HG02884 (cell line): ENCODE results near the gene CCRL2.
"Not testable (repeated sequence)": the region's sequence is repeated elsewhere in the genome, so short reads cannot be mapped to it uniquely, and the experiment has no call there.

Experiments used
- ATAC-seq: cut with Tn5 transposase; IDR thresholded peaks from one replicate; pipeline ENCODE4 v1.9.1; 2021; ENCODE audit warnings: mild to moderate bottlenecking, moderate library complexity; ENCODE audit not compliant: unreplicated experiment

Gene CCRL2

DNA sequence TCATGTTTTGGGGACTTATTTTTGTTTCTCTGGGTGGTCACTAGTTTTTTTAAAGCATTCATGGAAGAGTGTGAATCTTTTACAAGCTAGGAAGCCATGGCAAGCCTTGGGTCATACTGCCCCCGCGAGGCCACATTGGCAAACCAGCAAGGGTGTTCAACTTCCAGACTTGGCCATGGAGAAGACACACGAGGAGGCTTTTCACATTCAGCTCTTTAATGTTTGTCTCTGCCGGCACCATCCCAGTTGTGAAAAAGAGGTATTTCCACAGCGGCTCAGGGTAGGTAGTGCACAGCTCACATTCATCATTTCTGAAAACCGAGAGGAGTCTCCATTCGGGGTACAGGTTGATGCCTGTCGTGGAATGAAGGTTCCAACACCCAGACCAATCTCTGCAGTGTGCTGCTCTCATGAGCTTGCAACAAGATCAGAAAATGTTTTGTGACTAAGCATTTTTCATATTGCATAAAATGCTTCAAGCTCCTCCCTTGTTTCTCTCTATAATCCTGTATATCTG is 28.6 kb upstream of the CCRL2 start:
- ATAC-seq, result no peak

DNA sequence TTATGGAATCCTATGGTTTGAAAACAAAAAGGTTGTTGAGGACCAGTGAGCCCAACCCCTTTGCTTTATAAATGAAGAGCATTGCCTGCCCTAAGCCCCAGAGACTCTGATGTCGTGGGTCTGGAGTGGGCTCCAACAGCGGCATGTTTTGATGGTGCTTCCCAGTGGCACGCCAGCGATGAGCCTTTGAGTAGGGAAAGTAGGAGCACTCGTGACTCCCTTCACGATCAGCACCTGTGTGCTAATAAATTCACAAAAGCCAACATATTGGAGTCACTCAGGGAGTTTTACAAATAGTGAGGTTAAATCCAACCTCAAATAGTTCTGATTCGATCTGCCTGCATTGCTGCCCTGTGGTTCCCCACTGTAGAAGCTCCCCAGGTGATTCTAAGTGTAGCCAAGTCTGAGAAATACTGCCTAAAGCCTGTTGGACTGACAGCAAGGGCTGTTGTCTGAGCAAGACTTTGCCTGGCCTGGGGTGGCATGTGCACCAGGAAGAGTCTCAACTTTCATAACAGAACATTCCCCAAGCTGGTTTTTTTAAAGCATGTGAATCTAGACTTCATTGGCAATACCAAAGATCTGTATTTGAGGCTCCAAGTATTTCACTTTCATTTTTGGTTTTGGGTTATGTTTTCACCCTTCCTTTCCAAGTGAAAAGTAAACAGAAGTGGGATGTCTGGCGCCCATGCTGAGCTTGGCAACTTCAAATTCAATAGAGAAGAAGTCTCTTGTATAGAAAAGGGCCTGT is 26.4 kb upstream of the CCRL2 start:
- ATAC-seq, result no peak

- ATAC-seq, result no peak
Measured at GRCh38 chr3:46381625-46382024, 25.4 kb upstream of the CCRL2 start.

DNA sequence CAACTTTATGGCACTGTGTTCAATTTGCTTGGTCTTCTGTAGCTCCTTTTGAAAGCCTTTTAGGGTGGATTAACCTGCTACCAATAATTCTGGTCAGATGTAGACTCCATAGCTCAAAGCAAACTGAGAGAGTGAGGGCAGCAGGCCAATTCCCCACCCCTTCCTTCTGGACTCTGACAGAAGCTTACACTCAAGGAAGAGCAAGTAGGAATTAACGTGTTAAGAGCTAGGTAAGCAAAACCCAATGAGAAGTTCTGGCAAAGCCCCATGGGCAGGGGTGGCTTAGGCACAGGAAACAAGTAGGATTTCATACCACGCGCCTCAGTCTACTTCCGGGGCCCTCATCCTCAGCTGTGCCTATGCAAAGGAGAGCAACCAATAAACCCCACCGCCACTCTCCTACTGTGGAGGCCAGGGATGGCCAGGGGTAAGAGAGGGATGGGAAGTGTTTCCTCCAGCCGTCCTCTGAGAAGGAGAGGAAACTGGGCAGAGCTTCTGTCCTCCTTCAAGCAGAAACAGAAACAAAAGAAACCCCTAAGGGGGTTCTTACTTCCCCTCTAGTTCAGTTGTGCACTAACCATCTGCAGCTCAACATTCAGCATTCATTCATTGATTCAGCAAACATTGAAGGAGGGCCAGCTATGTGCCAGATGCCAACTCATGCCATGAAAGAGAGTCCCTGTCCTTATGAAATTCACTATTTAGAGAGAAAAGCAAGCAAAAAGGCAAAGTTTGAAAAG is 23.7 kb upstream of the CCRL2 start:
- no peak for ATAC-seq

DNA sequence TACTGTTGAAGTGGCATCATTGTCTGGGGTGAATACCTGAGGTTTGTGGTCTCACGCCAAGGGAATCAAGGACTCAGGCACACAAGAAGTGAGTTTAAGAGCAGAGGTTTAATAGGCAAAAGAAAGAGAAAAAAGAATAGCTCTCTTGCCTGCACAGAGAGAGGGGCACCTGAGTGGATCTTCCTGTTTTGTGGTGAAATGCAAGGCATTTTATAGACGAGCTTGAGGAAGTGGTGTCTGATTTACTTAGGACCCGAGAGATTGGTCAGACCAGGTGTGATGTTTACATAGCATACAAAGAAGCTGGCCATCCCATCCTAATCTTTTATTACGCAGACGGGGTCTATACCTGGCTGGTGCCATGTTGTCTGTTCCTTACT is 23.1 kb upstream of the CCRL2 start:
- ATAC-seq, result no peak

DNA sequence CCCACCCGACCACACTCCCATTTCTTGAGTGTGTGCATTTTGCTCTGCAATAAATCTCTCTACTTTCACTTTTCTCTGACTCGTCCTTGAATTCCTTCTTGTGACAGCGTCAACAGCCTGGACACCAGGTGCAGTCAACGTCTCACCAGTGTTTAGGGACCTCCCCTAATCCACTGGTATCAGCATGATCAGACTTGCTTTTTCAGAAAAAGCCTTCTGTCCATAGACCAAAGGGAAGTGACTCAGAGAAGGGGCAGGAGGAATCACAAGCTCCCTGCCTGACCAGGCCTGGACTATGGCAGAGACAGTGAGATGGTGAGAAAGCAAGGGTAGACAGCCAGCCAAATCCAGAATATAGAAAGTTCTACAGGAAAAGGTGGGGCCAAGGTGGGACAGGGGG is 20.9 kb upstream of the CCRL2 start:
- no peak for ATAC-seq

GRCh38 chr3:46388847-46389246 is 18.2 kb upstream of the CCRL2 start:
- ATAC-seq, result not testable (repeated sequence)

DNA sequence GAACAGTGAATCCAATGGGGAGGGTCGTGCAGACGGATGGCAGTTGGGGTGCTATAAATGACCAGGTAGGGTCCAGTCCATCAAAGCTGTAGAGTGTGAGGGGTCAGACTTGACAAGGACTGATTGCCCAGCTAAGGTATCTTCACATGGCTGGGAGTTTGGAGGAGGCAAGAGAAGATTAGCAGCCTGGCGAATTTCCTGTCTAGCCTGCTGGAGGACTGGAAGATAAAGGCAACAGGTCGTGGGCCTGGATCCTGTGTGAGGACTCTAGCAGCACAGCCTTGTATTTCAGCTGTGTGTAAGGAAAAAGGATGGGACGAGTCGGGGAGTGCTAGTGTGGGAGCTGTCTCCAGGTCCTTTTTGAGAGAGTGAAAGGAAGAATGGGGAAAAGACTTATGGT is 17.8 kb upstream of the CCRL2 start:
- ATAC-seq, result no peak

- ATAC-seq, result not testable (repeated sequence)
Measured at GRCh38 chr3:46391526-46391925, 15.5 kb upstream of the CCRL2 start.

GRCh38 chr3:46393011-46393410 is 14.0 kb upstream of the CCRL2 start:
- no peak for ATAC-seq

DNA sequence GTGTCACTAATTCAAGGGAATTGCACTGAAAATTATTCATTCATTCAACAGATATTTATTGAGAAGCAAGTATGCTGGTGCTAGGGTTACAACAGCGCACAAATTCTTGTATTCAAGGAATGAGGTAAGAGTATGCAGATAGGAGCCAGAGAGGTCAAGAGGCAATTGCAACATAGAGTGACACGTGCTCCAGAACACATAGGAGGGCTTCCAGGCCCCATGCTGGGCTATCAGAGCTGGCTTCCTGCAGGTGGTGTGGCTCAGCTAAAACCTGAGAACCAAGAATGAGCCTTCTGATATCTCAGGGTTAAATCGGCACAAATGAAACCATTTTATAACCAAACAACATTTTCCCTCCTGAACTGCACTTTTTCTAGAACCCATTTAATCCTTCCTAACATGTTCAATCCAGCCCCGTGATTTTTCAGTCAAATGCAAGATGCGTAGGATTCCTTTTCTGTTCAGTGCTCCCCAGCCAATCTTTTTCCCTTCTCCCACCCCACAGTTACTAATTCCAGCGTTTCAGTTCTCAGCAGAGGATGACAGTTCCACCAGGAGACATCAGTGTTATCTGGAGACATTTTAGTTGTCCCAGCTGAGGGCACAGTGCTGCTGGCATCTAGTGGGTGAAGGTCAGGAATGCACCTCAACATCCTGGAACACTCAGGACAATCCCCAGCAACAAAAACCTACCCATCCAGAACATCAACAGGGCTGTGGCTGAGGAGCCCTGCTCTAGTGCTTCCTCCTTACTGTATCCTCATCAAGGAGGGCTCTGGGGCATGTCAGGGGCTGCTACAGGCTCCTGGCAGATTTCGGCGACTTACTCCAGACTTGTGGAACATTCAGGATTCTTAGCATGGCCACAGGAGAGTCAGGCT is 13.3 kb upstream of the CCRL2 start:
- no peak for ATAC-seq

DNA sequence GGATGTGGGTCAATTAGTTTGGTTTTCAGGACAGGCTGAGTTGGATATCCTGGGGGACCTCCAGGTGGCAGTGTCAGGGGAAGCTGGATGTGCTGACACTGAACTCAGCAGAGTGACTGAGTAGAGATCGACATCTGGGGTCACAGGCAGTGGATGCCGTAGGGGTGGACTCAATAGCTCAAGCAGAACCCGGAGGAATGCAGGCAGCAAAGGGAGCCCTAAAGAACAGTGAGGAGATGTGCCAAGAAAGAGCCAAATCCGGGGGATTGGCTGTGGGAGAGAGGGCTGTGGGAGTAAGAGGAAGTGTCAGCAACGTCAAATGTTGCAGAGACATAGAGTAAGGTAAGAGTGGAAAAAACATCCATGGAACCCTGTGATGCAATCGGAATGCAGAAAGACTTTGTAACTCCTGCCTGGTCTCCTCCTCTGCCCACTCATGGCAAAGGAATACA is 11.8 kb upstream of the CCRL2 start:
- no peak for ATAC-seq

DNA sequence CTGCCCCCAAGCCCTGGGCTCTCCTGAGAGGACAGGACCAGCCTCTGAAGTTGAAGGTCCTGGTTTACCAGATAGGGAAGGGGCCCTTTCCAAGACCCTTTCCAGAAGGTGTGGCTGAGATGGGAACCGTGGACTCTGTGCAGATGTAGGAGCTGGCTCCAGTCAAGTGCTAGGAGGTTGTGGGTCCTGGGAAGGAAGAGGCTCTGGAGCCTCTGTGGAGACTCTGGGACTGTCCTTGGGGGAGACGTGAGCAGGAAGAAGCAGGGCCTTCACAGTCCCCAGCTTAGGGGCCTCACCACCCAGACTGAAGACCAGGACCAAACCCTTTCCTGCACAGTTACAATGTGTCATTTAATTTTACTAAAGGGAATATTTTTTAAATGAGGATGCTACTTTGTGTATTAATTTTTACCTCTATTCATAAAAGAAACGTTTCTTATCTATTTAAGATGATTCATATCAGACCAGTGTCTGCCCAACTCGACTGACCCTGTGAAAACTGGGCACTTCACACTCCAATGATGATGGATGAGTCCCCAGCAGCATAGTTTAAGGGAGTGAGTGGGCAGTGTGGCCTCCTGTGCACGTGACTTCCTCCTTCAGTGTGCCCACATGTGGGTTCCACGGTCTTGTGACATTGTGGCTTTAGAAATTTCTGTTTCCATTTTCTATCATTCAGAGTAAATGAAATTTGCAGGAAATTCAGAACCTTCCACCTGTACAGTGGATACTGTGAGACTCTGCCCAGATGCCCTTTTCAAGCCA is 11.1 kb upstream of the CCRL2 start:
- ATAC-seq, result no peak

GRCh38 chr3:46397111-46397510 is 9.9 kb upstream of the CCRL2 start:
- ATAC-seq, result no peak

DNA sequence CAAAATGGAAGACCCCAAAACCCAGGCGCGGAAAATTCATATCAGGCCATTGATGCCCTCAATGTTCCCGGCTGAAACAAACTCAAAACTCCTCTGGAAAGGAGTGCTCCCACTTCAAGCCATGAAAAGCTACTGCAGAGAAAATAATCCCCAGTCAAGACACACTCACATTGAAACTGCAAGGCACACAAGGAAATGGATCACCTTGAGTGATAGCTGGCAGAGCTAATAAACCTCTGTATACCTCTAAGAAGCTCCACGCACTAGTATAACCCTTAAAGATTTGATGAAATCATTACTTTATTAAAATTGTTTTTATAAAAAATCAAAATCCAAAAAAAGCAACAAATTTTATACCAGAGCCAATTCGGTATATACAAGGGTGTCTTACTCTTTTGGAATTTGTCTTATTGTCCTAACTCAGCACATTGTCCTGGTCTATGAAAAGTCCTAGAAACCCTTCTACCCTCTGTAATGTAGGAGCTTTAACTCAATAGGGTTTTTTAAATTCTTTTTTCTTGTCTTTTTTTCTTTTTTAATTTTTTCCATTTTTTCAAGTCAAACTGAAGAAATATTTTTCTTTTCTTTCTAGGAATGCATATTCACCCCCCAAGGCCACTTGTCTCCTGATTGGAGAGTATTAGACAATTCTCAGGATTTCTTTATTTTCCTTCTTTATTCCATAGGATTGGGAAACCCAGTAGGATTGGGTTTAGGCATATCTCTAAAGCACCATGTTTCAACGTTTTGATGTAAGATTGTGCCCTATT is 8.7 kb upstream of the CCRL2 start:
- no peak for ATAC-seq

DNA sequence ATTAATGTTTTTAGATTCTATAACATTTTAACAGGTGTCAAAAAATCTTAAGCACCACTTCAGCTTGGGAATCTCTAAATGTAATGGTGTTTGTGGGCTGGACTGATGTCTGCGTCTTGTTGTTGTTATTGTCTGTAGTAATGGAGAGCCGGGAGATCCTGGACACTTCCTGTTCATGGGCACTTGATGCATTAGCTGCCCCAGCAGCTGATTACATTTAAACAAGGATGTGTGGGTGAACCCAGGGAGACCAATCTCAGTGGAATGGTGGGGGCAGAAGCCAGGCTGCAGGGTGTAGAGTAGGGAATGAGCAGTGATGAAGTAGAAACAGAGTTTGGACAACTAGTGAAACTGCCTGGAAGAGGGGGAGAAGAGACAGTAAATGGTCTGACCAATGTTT is 8.0 kb upstream of the CCRL2 start:
- no peak for ATAC-seq

- no peak for ATAC-seq
Measured at GRCh38 chr3:46399557-46399956, 7.5 kb upstream of the CCRL2 start.

DNA sequence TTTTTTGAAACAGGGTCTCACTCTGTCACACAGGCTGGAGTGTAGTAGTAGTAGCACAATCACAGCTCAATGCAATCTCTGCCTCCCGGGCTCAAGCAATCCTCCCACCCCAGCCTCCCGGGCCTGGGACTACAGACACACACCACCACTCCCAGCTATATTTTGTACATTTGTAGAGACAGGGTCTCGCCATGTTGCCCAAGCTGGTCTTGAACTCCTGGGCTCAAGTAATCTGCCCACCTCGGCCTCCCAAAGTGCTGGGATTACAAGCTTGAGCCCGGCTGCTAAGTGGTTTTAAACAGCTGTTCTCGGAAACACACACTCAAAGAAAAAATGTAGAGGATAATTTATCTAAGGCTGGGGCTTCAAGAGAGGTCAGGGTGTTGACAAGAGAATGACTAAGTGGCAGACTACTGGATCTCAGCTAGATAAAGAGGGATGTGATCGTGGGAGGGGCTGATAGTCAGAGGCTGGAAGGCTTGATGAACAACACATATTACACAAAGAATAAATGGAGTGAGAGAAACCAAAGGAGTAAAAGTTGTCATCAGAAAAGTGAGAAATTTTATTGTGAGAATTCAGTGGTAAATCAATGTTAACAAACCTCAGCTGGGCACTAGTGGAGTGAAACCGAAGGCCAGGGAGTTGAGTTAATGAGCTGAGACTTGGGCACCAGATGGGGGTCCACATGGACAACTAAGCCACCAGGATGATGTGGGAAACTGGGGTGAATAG is 6.9 kb upstream of the CCRL2 start:
- ATAC-seq, result no peak

DNA sequence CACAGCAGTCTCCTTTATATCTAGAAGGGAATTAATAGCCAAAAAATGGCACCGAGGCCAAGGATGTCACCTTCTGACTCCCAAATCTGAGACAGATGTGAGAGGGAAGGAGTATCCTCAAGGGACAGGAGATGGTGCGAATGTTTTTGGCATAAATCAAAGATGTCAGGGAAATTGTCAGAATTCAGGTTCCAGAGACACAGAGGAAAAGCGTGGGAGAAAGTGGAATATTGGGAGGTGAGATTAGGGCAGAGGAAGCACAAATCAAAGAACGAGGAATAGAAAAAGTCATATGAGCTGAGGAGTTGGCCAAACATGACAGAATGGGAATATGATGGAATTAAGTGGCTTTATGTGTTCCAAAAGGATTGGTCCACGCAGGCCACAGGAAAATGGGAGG is 6.2 kb upstream of the CCRL2 start:
- no peak for ATAC-seq
